ENCODE data around the gene SRSF2. TPM values are rescaled to one million over a fixed set of nuclear protein-coding genes. Genes with fewer than 3 reads are reported as not detected.

The SRSF2 gene, protein sequence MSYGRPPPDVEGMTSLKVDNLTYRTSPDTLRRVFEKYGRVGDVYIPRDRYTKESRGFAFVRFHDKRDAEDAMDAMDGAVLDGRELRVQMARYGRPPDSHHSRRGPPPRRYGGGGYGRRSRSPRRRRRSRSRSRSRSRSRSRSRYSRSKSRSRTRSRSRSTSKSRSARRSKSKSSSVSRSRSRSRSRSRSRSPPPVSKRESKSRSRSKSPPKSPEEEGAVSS
- 376 and 384 TPM in 2 replicates for total RNA-seq (2014; rRNA removed; shearing (Covaris generic))

DNA sequence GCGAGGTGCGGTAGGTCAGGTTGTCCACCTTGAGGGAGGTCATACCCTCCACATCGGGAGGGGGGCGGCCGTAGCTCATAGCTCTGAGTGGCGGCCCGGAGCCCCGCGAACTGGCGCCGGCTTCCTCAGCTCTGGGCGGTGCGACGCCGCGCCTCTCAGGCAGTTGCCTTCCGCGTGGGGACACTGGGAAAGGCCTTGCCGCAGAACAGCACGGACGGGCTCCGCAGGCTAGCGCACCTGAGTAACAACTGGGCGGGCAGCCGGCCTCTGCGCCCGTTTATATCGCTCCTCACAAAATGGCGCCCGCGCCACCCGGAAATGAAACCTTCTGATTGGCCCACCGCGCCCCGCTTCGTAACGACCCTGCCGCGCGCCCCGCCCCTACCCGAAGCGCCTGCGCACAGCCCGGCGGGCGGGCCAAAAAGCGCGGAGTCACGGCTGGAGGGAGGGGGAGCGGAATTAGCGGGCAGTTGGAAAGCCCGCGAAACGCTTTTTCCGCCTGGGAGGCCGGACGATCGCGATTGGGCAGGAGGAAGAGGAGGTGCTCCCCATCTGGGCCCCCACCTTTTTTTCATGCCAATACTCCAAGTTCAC lies at the start of gene SRSF2:
Gene SRSF2 (minus strand): TSS at position 250 of the 594 bp plus-strand sequence. CDS start 171 bp downstream, at position 79.
- H3K4me3 ChIP-seq, result peak within 1 kb of the TSS; percentile 83
- H3K36me3 ChIP-seq, result peaks cover 53% of the 10 kb centered on the region
- peak within 1 kb of the TSS; percentile 97 for H3K27ac ChIP-seq
- 0 out of 2 replicates have a peak, but pooled peaks cover 3% of the 10 kb centered on the region for H3K9me3 ChIP-seq (replicated peaks)
- H3K4me1 ChIP-seq (replicated peaks), result peaks cover 26% of the 10 kb centered on the region
- DNase-seq (ENCODE audit: low read depth in 1 of 2, low spot score in 2 of 2), result peak; percentile 100
- H3K27me3 ChIP-seq (replicated peaks), result no peaks in the 10 kb centered on the region

DNA sequence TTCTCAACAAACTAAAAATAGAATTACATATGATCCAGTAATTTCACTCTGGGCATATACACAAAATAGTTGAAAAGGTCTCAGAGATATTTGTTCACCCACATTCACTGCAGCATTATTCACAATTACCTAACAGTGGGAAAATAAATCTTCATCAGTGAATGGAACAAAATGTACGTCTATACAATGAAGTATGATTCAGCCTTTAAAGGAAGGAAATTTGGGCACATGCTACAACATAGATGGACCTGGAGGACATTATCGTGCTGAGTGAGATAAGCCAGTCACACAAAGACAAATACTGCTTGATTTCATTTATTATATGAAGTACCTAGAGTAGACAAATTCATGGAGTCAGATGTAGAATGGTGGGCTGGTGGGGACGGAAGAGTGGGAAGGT lies 47.8 kb upstream of the SRSF2 start:
- H3K4me1 ChIP-seq (replicated peaks), result peaks cover 28% of the 10 kb centered on the region
- H3K27me3 ChIP-seq (replicated peaks), result no peaks in the 10 kb centered on the region
- no peak overlapping the region for H3K4me3 ChIP-seq
- H3K27ac ChIP-seq, result no peak overlapping the region
- peaks cover 17% of the 10 kb centered on the region for H3K36me3 ChIP-seq
- no peak for DNase-seq (ENCODE audit: low read depth in 1 of 2, low spot score in 2 of 2)
- no peaks in the 10 kb centered on the region for H3K9me3 ChIP-seq (replicated peaks)

DNA sequence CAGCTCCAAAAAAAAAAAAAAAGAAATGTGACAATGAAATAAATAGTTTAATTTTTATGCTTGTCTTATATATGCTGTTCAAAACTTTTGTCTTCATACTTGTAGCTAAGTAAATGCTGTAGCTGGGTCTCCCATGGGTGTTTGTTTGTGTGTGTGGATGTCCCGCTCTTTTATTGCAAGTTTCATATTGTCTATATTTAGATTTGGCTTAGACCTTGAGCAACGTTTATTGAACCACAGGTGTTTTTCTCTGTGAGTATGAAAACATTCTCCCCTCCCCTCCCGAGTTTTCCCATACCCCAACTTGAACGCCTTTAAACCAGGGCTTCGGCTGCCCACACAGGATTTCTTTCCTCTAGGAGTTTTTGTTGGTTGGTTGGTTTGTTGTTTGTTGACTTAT lies 46.0 kb upstream of the SRSF2 start:
- H3K4me1 ChIP-seq (replicated peaks), result peaks cover 11% of the 10 kb centered on the region
- no peak overlapping the region for H3K27ac ChIP-seq
- H3K4me3 ChIP-seq, result no peak overlapping the region
- no peaks in the 10 kb centered on the region for H3K27me3 ChIP-seq (replicated peaks)
- peaks cover 23% of the 10 kb centered on the region for H3K36me3 ChIP-seq
- no peak for DNase-seq (ENCODE audit: low read depth in 1 of 2, low spot score in 2 of 2)
- no peaks in the 10 kb centered on the region for H3K9me3 ChIP-seq (replicated peaks)

DNA sequence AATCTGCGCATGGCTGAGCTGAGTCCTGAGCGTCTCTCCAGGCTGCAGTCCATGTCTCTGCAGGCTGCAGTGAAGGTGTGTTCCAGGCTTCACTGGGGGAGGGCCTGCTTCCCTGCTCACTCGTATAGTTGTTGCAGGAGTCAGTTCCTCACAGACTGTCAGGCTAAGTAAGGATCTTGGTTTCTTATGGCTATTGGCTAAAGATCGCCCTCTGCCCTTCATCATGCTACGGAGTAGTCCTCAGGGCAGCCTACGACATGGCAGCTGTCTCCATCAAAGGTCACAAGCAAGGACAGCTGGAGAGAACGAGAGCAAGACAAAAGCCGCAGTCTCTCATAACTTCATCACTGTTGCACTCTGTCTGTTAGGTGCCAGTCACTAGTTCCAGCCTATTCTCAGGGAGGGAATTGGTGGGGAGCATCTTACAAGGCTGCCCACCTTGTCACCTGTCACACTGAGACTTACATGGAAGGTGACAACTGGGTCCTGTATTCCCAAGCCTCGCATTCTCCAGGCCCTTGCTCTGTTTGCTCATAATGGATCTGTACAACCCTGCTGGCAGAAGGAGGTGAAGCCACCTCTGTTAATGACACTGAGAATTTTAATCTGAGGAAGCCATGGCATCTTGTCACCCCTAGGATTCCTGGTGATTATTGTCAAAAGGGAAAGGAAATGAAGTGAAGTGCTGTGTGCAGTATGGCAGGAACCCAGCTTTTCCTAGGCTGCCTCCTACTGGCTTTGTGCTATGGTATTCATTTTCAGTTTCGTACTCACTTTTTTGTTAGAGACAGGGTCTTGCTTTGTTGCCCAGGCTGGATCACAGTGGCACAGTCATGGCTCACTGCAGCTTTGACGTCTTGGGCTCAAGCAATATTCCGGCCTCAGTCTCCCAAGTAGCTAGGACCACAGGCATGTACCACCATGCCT lies 44.2 kb upstream of the SRSF2 start:
- Histone ChIP-seq H3K9me3 (replicated peaks) (no peaks in the 10 kb centered on the region), H3K4me1 (replicated peaks) (peaks cover 13% of the 10 kb centered on the region), H3K27me3 (replicated peaks) (no peaks in the 10 kb centered on the region), H3K27ac (no peak overlapping the region), H3K36me3 (peaks cover 28% of the 10 kb centered on the region), H3K4me3 (no peak overlapping the region)
- DNase-seq (ENCODE audit: low read depth in 1 of 2, low spot score in 2 of 2), result no peak

DNA sequence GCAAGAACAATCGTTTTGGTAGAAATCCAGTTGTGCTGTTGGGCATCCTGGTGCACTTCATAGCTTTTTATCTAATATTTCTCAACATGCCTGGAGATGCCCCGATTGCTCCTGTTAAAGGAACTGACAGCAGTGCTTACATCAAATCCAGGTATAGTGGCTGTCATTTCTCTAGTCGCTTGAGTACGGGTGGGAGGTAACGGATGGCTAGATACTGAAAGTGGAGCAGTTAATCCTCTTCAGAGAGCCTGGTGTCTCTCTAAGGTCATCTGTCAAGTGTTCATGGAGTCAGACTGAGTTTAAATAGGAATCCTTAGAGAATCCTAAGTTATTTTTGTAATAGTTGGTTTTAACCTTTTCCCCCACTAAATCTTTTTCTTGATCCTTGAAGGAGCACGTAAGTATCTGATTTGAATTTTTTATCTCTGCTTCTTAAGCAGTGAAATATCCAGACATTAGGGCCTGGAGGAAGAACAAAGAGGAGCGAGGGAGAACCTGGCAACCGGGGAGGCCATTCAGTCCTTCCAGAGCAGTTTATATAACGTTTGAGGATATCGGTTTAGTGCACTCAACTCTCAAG lies 38.0 kb upstream of the SRSF2 start:
- Histone ChIP-seq H3K4me3 (no peak overlapping the region), H3K9me3 (replicated peaks) (no peaks in the 10 kb centered on the region), H3K27ac (no peak overlapping the region), H3K36me3 (peaks cover 18% of the 10 kb centered on the region; the same call in 1 of the 2 replicates), H3K27me3 (replicated peaks) (no peaks in the 10 kb centered on the region), H3K4me1 (replicated peaks) (peaks cover 28% of the 10 kb centered on the region)
- no peak for DNase-seq (ENCODE audit: low read depth in 1 of 2, low spot score in 2 of 2)

DNA sequence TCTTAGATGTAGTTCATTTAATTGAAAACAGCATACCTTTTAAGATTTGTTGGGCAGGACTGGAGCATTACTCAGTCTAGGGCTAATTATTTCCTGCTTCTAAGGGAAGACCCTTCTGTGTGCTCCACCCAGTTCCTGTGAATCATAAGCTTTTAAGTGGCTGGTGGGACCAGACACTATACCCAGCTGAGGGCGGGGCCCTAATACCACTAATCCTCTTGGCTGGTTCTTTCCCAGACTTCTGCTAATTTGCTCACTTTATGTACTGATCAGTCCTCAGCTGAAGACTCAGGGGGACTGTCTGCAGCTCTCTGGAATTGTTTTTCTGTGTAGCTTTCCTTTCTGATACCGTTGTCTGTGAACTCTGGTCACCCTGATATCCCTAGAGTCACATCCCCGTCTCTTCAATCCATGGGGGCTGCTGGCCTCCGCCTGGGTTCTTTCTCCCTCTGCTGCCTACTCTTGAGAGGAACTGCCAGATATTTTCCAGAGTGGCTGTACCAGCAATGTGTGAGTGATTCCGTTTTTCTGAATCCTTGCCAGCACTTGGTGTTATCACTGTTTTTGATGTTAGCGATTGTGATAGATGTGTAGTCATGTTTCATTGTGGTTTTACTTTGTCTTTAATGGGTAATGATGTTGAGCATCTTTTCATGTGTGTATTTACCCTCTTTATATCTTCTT lies 35.9 kb upstream of the SRSF2 start:
- Histone ChIP-seq H3K4me1 (replicated peaks) (peaks cover 27% of the 10 kb centered on the region), H3K36me3 (peaks cover 10% of the 10 kb centered on the region; the same call in 1 of the 2 replicates), H3K27ac (peak overlapping the region; percentile 56), H3K27me3 (replicated peaks) (no peaks in the 10 kb centered on the region), H3K9me3 (replicated peaks) (no peaks in the 10 kb centered on the region), H3K4me3 (peak overlapping the region; percentile 8; the same call in 1 of the 2 replicates)
- DNase-seq (ENCODE audit: low read depth in 1 of 2, low spot score in 2 of 2), result peak; percentile 86 to 91

DNA sequence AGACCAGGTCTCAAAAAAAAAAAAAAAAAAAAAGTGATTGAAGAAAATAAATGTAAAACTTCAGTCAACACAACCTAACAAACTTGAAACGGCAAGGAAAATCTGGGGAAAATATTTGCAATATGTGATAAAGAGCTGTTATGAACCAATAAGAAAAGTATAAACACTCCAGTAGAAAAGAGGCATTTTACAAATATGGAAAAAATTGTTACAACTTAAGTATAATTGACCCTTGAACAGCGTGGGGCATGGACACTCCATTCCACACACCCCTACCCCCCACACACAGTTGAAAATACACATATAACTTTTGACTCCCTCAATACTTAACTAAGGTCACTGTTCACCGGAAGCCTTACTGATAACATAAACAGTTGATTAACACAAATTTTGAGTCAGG lies 21.4 kb upstream of the SRSF2 start:
- Histone ChIP-seq H3K4me3 (no peak overlapping the region), H3K4me1 (replicated peaks) (peaks cover 7% of the 10 kb centered on the region), H3K36me3 (peaks cover 18% of the 10 kb centered on the region; the same call in 1 of the 2 replicates), H3K27me3 (replicated peaks) (no peaks in the 10 kb centered on the region), H3K27ac (no peak overlapping the region), H3K9me3 (replicated peaks) (no peaks in the 10 kb centered on the region)
- DNase-seq (ENCODE audit: low read depth in 1 of 2, low spot score in 2 of 2), result no peak

DNA sequence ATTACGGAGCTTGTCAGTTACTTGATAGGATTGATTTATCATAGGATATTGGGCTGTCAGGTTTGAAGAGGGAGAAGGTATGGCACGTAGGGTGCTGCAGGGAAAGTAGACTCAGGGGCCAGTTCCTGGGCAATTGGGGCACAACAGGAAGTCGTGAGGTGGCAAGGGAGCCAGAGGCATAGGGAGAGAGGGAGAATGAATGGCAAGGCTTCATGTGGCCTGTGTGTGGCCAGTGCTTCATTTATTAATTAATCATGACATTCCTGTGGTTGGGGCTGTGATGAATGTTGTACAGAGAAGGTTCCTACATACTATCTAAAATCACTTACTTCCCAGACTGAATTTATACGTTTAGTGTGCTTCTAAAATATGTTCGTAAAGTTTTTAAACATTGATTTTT lies 20.1 kb upstream of the SRSF2 start:
- Histone ChIP-seq H3K4me3 (no peak overlapping the region), H3K36me3 (peaks cover 18% of the 10 kb centered on the region; the same call in 1 of the 2 replicates), H3K27me3 (replicated peaks) (no peaks in the 10 kb centered on the region), H3K4me1 (replicated peaks) (0 out of 2 replicates have a peak, but pooled peaks cover 3% of the 10 kb centered on the region), H3K9me3 (replicated peaks) (no peaks in the 10 kb centered on the region), H3K27ac (no peak overlapping the region)
- DNase-seq (ENCODE audit: low read depth in 1 of 2, low spot score in 2 of 2), result no peak

DNA sequence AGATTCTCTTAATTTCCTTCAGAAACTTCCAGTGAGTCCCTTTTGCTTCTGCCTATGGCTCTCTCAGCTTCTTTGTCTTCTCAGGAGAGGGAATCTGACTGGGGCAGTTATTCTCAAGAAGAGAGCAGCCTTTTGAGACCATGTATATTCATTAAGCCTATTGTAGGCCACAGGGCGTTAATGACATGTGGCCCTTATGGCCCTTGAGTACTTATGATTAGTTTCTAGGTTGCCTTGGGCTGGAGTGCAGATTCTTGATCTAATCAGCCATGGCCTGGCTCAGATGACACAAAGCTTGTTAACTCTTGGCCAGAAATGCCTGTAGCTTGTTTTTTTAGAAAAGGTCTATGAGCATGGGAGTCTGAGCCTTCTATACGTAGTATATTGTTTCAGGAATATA lies 18.2 kb upstream of the SRSF2 start:
- Histone ChIP-seq H3K27ac (no peak overlapping the region), H3K9me3 (replicated peaks) (no peaks in the 10 kb centered on the region), H3K27me3 (replicated peaks) (no peaks in the 10 kb centered on the region), H3K36me3 (peaks cover 18% of the 10 kb centered on the region), H3K4me3 (no peak overlapping the region), H3K4me1 (replicated peaks) (0 out of 2 replicates have a peak, but pooled peaks cover 3% of the 10 kb centered on the region)
- DNase-seq (ENCODE audit: low read depth in 1 of 2, low spot score in 2 of 2), result no peak

DNA sequence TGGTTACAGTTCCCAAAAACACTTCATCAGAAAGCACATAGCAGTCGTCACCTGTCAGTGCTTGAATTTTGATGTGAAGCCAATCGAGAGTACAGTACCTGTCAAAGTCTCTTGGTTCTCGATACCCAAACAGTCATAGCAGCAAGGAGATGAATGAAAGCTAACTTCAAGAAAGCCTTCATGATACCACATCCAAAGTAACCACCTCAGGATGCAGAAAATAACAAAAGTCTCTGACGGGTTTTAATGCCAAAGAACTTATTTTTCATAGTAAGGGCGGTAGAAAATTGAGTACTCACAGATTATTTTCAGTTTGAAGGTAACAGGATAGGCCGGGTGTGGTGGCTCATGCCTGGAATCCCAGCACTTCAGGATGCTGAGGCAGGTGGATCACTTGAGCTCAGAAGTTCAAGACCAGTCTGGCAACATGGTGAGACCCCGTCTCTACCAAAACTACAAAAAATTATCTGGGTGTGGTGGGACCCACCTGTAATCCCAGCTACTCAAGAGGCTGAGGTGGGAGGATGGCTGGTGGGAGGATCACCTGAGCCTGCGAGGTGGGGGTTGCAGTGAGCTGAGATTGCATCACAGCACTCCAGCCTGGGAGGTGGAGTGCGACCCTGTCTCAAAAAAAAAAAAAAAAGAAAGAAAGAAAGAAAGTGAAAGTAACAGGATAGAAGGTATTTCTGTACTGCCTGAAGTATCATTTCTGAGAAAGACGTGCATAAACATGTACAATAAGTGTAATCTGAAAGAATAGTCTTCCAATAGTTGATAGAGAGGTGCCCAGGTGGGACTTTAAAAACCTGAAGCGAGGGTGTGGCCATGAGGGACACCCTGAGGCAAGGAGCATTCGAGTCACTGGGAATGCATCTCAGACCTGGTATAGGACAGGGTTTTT lies 16.2 kb upstream of the SRSF2 start:
- no peak overlapping the region for H3K4me3 ChIP-seq
- H3K27me3 ChIP-seq (replicated peaks), result no peaks in the 10 kb centered on the region

DNA sequence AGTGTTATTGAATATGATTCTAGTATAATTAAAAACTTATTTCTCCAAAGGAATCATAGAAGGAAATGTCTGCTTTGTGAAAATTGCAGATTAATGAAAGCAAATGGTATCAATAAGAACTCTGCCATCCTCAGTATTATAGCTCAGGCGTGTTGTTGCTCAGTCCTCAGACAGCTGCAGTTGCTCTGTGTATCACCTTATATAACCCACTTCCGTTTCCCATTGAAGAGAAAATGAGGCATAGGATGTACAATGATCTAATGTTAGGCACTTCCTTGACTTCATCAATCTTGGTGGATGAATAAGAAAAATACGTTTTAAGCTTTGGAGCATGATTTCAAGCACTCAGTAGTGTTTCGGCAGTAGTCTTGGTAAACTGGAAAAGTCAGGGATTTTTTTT lies 14.9 kb upstream of the SRSF2 start:
- Histone ChIP-seq H3K4me3 (no peak overlapping the region), H3K9me3 (replicated peaks) (no peaks in the 10 kb centered on the region), H3K27ac (no peak overlapping the region), H3K36me3 (peaks cover 16% of the 10 kb centered on the region), H3K4me1 (replicated peaks) (0 out of 2 replicates have a peak, but pooled peaks cover under 1% of the 10 kb centered on the region), H3K27me3 (replicated peaks) (no peaks in the 10 kb centered on the region)
- no peak for DNase-seq (ENCODE audit: low read depth in 1 of 2, low spot score in 2 of 2)

More for the DNA sequence above, 16.2 kb upstream of the SRSF2 start:
- Histone ChIP-seq H3K4me1 (replicated peaks) (0 out of 2 replicates have a peak, but pooled peaks cover 3% of the 10 kb centered on the region), H3K36me3 (peaks cover 18% of the 10 kb centered on the region), H3K9me3 (replicated peaks) (no peaks in the 10 kb centered on the region), H3K27ac (no peak overlapping the region)
- DNase-seq (ENCODE audit: low read depth in 1 of 2, low spot score in 2 of 2), result no peak

DNA sequence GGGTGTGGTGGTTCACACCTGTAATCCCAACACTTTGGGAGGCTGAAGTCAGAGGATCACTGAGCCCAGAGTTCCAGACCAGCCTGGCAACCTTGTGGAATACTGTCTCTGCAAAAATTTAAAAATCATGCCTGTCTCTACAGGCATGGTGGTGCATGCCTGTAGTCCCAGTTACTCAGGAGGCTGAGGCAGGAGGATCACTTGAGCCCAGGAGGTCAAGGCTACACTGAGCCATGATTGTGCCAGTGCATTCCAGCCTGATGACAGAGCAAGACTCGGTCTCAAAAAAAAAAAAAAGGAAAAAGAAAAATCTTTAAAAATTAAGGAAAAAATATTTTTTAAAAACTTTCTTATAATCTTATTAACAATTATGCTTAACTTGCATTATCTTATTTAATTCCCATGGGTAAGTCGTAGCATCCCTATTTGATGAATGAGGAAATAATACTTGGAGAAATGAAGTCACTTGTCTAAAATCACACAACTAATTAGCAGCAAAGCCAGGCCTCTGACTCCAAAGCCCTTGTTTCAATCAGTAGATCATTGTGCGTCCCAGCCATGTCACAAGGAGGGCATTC lies 14.4 kb upstream of the SRSF2 start:
- no peaks in the 10 kb centered on the region for H3K9me3 ChIP-seq (replicated peaks)
- no peak for DNase-seq (ENCODE audit: low read depth in 1 of 2, low spot score in 2 of 2)
- H3K4me3 ChIP-seq, result no peak overlapping the region
- H3K4me1 ChIP-seq (replicated peaks), result no peaks in the 10 kb centered on the region
- no peaks in the 10 kb centered on the region for H3K27me3 ChIP-seq (replicated peaks)
- peaks cover 20% of the 10 kb centered on the region for H3K36me3 ChIP-seq
- H3K27ac ChIP-seq, result no peak overlapping the region
